GM12878 (cell line): Measurements from ENCODE around the gene CASP10. TPM values are rescaled to one million over a fixed set of nuclear protein-coding genes. Genes with fewer than 3 reads are reported as not detected.

Source experiments
- ATAC-seq: fragments of 200-7000 bp; cut with Tn5 transposase; 3 replicates; pipeline ENCODE4 v1.9.1; 2020; ENCODE audit warnings: mild to moderate bottlenecking, moderate library complexity
- BruUV-seq: library from RNA; stranded (reverse); fragments of 400-500 nt; replicated peaks from 2 replicates; lab custom pipeline; 2021; lab: Mats Ljungman, UMichigan
- CTCF ChIA-PET: fragments of 300-600 bp; sonication (Branson Sonifier 250); formaldehyde crosslinking; extraction: SDS; loops from one replicate; lab custom pipeline; 2021; ENCODE audit warnings: inconsistent platforms; lab: Yijun Ruan, JAX
- POLR2A ChIA-PET: fragments of 350-600 bp; formaldehyde crosslinking; extraction: SDS; loops from one replicate; lab custom pipeline; 2021; ENCODE audit warnings: inconsistent platforms; lab: Charles Lee
- RAD21 ChIA-PET: fragments of 300-600 bp; sonication (Branson Sonifier 250); formaldehyde crosslinking; loops from one replicate; lab custom pipeline; 2023; ENCODE audit warnings: antibody characterized with exemption; ENCODE audit not compliant: unreplicated experiment; lab: Charles Lee
- SMC1A ChIA-PET: fragments of 300-600 bp; sonication (Branson Sonifier 250); formaldehyde crosslinking; loops from one replicate; lab custom pipeline; 2023; ENCODE audit not compliant: unreplicated experiment, uncharacterized antibody; lab: Charles Lee
- DNase-seq: peaks from one replicate; pipeline ENCODE4 v3.0.0-alpha.2; 2011; ENCODE audit warnings: low read depth, low spot score
- FAIRE-seq: peaks from 3 replicates; lab custom pipeline; 2011; peaks lifted over from hg19 to GRCh38; lab: Jason Lieb, UNC
- H2AFZ ChIP-seq: 2 replicates; pipeline ENCODE4 v1.6.0; 2011; ENCODE audit warnings: low read depth, low read length, control low read depth; ENCODE audit not compliant: control insufficient read depth
- H3K27ac ChIP-seq: 2 replicates; pipeline ENCODE4 v1.5.1; 2011; ENCODE audit warnings: control low read depth; ENCODE audit not compliant: control insufficient read depth, insufficient read depth
- H3K27me3 ChIP-seq, 2 experiments: replicated peaks in 1 of 2; 2 replicates each; pipeline versions ENCODE4 v1.6.0 to v1.6.1; 2011; ENCODE audit warnings: low read length in 1 of 2; ENCODE audit not compliant: control insufficient read depth in 2 of 2, insufficient read depth in 2 of 2
- H3K36me3 ChIP-seq, 2 experiments: 2 replicates each; pipeline ENCODE4 v1.5.1; 2011; ENCODE audit warnings: low read length in 1 of 2; ENCODE audit not compliant: control insufficient read depth in 2 of 2, insufficient read depth in 2 of 2
- H3K4me1 ChIP-seq: 2 replicates; pipeline ENCODE4 v1.6.1; 2011; ENCODE audit warnings: mild to moderate bottlenecking, low read length, moderate library complexity, mixed read lengths; ENCODE audit not compliant: control insufficient read depth, insufficient read depth
- H3K4me2 ChIP-seq: 2 replicates; pipeline ENCODE4 v1.6.0; 2011; ENCODE audit warnings: control low read depth; ENCODE audit not compliant: control insufficient read depth, insufficient read depth
- H3K4me3 ChIP-seq: fragments of 200-600 bp; sonication (generic); 2 replicates; pipeline ENCODE4 v1.5.1; 2016
- H3K79me2 ChIP-seq: 2 replicates; pipeline ENCODE4 v1.6.0; 2011; ENCODE audit warnings: low read length; ENCODE audit not compliant: control insufficient read depth, insufficient read depth
- H3K9ac ChIP-seq: 2 replicates; pipeline ENCODE4 v1.8.0; 2011; ENCODE audit warnings: low read length, control low read depth, mixed read lengths; ENCODE audit not compliant: control insufficient read depth, insufficient read depth
- H3K9me3 ChIP-seq: replicated peaks from 3 replicates; pipeline ENCODE4 v1.5.1; 2011; ENCODE audit warnings: mild to moderate bottlenecking, low read length; ENCODE audit not compliant: control insufficient read depth, insufficient read depth
- H4K20me1 ChIP-seq: 2 replicates; pipeline ENCODE4 v1.6.0; 2011; ENCODE audit not compliant: control insufficient read depth, insufficient read depth
- FOS ChIP-seq: IDR thresholded peaks from 3 replicates; pipeline ENCODE4 v1.6.1; 2011; ENCODE audit warnings: borderline replicate concordance; ENCODE audit not compliant: insufficient read length; ENCODE audit errors: extremely low read depth
- ZSCAN29 ChIP-seq: fragments of 450-650 bp; IDR thresholded peaks from 2 replicates; pipeline ENCODE4 v1.6.1; 2017; ENCODE audit warnings: mild to moderate bottlenecking, moderate library complexity
- WGBS: methylation state at CpG from one replicate; pipeline ENCODE4 v1.1.6; 2016; ENCODE audit warnings: low lambda C conversion rate; ENCODE audit not compliant: insufficient replicate concordance, insufficient coverage; ENCODE audit errors: missing lambda C conversion rate; 5-methylcytosine and 5-hydroxymethylcytosine counted together
- in situ Hi-C: fragments of 300-500 bp; cut with MboI; formaldehyde crosslinking; loops from 9 replicates; pipeline ENCODE4 v1.14.3; 2018; ENCODE audit warnings: mixed read lengths
- intact Hi-C: fragments of 100-400 bp; cut with micrococcal nuclease; formaldehyde crosslinking; loops from one replicate; pipeline ENCODE4 v1.14.2; 2022; ENCODE audit not compliant: unreplicated experiment
- polyA plus RNA-seq, 11 experiments: library from polyadenylated mRNA; depleted of rRNA in 4 of 11; unstranded in 6 of 11; stranded (reverse) in 5 of 11; fragments of >200 nt; fragmentation: Nextera tagmentation in 4 of 11; fragmentation: Illumina TruSeq in 1 of 11; extraction: Ambion mirVana in 4 of 11; extraction: Trizol in 1 of 11; gene quantifications; 1 replicate in 1 of 11; 2 replicates in 10 of 11; pipeline versions ENCODE4 v1.2.1 to v1.2.3, GENCODE V29; 2011 to 2016; ENCODE audit warnings: inconsistent platforms in 2 of 11, missing spikeins in 2 of 11, low read depth in 1 of 11
- total RNA-seq, 4 experiments: library from RNA; depleted of rRNA in 3 of 4; stranded (reverse); fragments of >200 nt in 3 of 4; fragmentation: Illumina TruSeq in 1 of 4; extraction: Trizol in 1 of 4; gene quantifications; 2 replicates each; pipeline versions ENCODE4 v1.2.1 to v1.2.3, GENCODE V29; 2013 to 2021
- TF ChIP-seq, protein P1 (sequence below): IDR thresholded peaks from 2 replicates; pipeline ENCODE4 v1.6.1; 2012; ENCODE audit warnings: low read depth, low read length, improper control_type of control experiment

CASP10 gene
- total and polyA plus RNA-seq, 10 of the 15 experiments (the other 5 are each of a cell fraction or from before 2014, with no cell fraction given) = 7.2 to 14.1 (median 10.8) TPM

DNA sequence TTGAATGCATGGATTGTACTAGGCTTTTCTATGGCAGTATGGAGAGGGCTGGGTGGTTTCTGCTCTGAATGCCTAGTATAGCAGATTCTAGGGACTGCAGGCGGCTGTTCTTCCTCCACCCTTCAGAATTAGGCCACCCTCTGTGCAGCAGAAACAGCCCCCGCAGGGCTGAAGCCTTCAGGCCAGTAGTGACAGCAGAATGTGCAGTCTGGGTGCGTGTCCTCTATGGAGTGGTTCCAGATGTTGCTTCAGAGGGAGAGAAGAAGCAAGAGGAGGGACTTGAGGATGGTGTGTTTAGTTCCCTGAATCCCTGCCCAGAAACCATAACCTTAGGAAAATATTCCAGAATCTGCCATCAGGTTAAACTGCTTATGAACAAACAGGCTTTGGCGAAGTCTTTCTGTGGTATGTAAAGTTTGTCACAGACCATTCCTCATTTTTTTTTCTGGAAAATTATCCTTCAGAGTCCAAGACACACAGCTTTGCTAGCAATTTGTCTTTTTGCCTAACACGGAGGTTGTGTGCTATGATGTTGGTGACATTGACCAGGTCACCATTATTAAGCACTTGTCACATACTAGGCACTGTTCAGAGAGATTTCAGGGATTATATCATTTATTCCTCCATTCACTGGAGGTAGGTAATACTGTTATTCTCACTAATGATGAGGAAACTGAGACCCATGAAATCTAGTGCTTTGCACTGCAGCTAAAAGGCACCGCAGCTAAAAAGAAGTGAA, 21.1 kb downstream of the CASP10 start:
- Histone ChIP-seq H3K9ac (no peak overlapping the region), H3K9me3 (peaks cover 3% of the 10 kb centered on the region; the same call in 2 of the 3 replicates), H3K79me2 (no peaks in the 10 kb centered on the region), H3K27ac (no peak overlapping the region), H3K4me1 (peaks cover 11% of the 10 kb centered on the region; the same call in 1 of the 2 replicates), H3K4me3 (no peak overlapping the region), H3K27me3 (no peaks in the 10 kb centered on the region; a peak in 2 of 4 replicates), H3K4me2 (no peak overlapping the region), H2AFZ (no peak overlapping the region), H4K20me1 (no peaks in the 10 kb centered on the region; the same call in 1 of the 2 replicates), H3K36me3 (no peaks in the 10 kb centered on the region; a peak in 4 of 4 replicates)
- SMC1A ChIA-PET = interaction anchor here (1.1 to 1.9 kb wide), 2 partner anchors 9 to 21 kb away, joined by 3 to 6 read pairs; partner anchors contain the start of gene CASP10
- intact Hi-C loops = no loop called here
- WGBS = 86% methylated on average over 6 of the region's 6 CpGs
- RAD21 ChIA-PET = interaction anchor here (2.7 kb wide), 1 partner anchor 9 kb away, joined by 11 read pairs; no protein-coding TSS in a partner anchor
- FAIRE-seq (no peak), ATAC-seq (no peak; the same call in 2 of the 3 replicates), DNase-seq (no peak)
- CTCF ChIA-PET = interaction anchor here (0.8 to 2.7 kb wide), 3 partner anchors 8 to 28 kb away, joined by 3 to 11 read pairs (median 3); partner anchors contain the start of gene CASP10
- BruUV-seq = no TSS peak
- TF ChIP-seq, protein P1, sequence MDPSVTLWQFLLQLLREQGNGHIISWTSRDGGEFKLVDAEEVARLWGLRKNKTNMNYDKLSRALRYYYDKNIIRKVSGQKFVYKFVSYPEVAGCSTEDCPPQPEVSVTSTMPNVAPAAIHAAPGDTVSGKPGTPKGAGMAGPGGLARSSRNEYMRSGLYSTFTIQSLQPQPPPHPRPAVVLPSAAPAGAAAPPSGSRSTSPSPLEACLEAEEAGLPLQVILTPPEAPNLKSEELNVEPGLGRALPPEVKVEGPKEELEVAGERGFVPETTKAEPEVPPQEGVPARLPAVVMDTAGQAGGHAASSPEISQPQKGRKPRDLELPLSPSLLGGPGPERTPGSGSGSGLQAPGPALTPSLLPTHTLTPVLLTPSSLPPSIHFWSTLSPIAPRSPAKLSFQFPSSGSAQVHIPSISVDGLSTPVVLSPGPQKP = no peak
- no peak for TF ChIP-seq ZSCAN29
- TF ChIP-seq FOS = no peak
- POLR2A ChIA-PET = no interaction called here
- in situ Hi-C loops = no loop called here
